ENCODE measurements around the gene S100A5. TPM values are rescaled to one million over a fixed set of nuclear protein-coding genes. Genes with fewer than 3 reads are reported as not detected.
"Not testable (repeated sequence)": the region's sequence is repeated elsewhere in the genome, so short reads cannot be mapped to it uniquely, and the experiment has no call there.

The S100A5 gene
- total RNA-seq, 4 donors from 2014 or later: not detected

- TF ChIP-seq POLR2A (IDR thresholded peaks at IDR 0.05): no peak
- TF ChIP-seq, protein P1, sequence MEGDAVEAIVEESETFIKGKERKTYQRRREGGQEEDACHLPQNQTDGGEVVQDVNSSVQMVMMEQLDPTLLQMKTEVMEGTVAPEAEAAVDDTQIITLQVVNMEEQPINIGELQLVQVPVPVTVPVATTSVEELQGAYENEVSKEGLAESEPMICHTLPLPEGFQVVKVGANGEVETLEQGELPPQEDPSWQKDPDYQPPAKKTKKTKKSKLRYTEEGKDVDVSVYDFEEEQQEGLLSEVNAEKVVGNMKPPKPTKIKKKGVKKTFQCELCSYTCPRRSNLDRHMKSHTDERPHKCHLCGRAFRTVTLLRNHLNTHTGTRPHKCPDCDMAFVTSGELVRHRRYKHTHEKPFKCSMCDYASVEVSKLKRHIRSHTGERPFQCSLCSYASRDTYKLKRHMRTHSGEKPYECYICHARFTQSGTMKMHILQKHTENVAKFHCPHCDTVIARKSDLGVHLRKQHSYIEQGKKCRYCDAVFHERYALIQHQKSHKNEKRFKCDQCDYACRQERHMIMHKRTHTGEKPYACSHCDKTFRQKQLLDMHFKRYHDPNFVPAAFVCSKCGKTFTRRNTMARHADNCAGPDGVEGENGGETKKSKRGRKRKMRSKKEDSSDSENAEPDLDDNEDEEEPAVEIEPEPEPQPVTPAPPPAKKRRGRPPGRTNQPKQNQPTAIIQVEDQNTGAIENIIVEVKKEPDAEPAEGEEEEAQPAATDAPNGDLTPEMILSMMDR (IDR thresholded peaks at IDR 0.05): no peak
- DNase-seq: no peak
- H3K9me3 ChIP-seq: no peaks in the 10 kb centered on the region
- no peak overlapping the region for H3K27ac ChIP-seq
- H3K4me3 ChIP-seq: no peak overlapping the region
- H3K36me3 ChIP-seq: no peaks in the 10 kb centered on the region
- no peaks in the 10 kb centered on the region for H3K27me3 ChIP-seq
- H3K4me1 ChIP-seq: peaks cover 0 to 6% (median 2%) of the 10 kb centered on the region in 4 donors
Observed at GRCh38 chr1:153527023-153527682, 13.6 kb downstream of the S100A5 start.

GRCh38 chr1:153526132-153526543, 14.6 kb downstream of the S100A5 start:
- H3K36me3 ChIP-seq: no peaks in the 10 kb centered on the region
- no peaks in the 10 kb centered on the region for H3K27me3 ChIP-seq
- H3K4me1 ChIP-seq: peaks cover 0 to under 1% (median 0%) of the 10 kb centered on the region in 4 donors
- TF ChIP-seq, protein P1 (IDR thresholded peaks at IDR 0.05): no peak
- no peak for TF ChIP-seq POLR2A (IDR thresholded peaks at IDR 0.05)
- no peak for DNase-seq
- no peak overlapping the region for H3K4me3 ChIP-seq
- H3K27ac ChIP-seq: no peak overlapping the region
- H3K9me3 ChIP-seq: no peaks in the 10 kb centered on the region

- no peaks in the 10 kb centered on the region for H3K27me3 ChIP-seq
- no peaks in the 10 kb centered on the region for H3K9me3 ChIP-seq
- peaks cover 0 to 7% (median 0%) of the 10 kb centered on the region in 4 donors for H3K4me1 ChIP-seq
- no peak overlapping the region for H3K27ac ChIP-seq
- no peak for DNase-seq
- H3K4me3 ChIP-seq: no peak overlapping the region
- TF ChIP-seq POLR2A (IDR thresholded peaks at IDR 0.05): no peak
- TF ChIP-seq, protein P1 (IDR thresholded peaks at IDR 0.05): no peak
- no peaks in the 10 kb centered on the region for H3K36me3 ChIP-seq
Observed at GRCh38 chr1:153525088-153525728, 15.5 kb downstream of the S100A5 start.

DNA sequence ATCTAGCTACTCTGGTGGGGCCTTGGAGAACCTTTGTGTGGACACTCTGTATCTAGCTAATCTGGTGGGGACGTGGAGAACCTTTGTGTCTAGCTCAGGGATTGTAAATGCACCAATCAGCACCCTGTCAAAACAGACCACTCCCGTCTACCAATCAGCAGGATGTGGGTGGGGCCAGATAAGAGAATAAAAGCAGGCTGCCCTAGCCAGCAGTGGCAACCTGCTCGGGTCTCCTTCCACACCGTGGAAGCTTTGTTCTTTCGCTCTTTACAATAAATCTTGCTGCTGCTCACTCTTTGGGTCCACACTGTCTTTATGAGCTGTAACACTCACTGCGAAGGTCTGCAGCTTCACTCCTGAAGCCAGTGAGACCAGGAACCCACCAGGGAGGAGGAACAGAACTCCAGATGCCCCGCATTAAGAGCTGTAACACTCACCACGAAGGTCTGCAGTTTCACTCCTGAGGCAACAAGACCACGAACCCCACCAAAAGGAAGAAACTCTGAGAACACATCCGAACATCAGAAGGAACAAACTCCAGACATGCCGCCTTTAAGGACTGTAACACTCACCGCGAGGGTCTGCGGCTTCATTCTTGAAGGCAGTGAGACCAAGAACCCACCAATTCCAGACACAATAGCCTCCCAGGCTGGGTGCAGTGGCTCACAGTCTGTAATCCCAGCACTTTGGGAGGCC, 18.2 kb downstream of the S100A5 start:
- DNase-seq, H3K36me3 ChIP-seq, H3K4me3 ChIP-seq, H3K27me3 ChIP-seq, H3K9me3 ChIP-seq, H3K4me1 ChIP-seq, H3K27ac ChIP-seq: not testable (repeated sequence)

DNA sequence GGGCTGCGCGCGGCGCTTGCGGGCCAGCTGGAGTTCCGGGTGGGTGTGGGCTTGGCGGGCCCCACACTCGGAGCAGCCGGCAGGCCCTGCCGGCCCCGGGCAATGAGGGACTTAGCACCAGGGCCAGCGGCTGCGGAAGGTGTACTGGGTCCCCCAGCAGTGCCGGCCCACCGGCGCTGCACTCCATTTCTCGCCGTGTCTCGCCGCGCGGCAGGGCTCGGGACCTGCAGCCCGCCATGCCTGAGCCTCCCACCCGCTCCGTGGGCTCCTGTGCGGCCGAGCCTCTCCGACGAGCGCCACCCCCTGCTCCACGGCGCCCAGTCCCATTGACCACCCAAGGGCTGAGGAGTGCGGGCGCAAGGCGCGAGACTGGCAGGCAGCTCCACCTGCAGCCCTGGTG, 18.9 kb downstream of the S100A5 start:
- not testable (repeated sequence) for H3K4me3 ChIP-seq, H3K4me1 ChIP-seq, H3K27me3 ChIP-seq, H3K9me3 ChIP-seq, DNase-seq, H3K27ac ChIP-seq, H3K36me3 ChIP-seq

DNA sequence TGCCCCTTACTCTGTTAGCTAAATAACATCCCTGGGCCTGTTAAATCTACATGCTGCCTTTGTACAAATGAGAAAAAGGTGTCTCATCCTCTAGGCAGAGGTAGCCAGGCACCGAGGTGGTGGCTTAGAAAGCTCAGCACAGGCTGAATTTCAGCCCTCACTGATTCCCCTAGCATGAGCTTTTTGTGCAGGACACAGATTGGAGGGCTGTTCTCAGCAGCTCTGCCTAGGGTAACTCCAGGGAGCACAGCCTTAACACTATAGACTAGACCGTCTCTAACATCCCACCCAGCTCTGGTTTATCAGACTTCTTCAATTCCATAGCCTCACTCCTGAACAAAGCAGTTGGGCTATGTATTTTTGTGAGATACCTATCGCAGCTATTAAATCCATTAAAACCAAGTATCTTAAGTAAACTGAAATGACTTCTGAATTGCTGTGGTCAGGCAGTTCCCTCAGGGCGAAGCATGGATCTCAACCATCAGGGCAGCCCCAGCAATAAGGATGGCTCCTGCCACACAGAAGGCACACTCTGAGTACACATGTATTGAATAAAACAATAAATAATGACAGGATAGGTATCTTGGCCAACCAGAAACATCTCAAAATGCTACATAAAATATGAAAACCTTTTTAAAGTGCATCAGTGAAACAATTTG, 19.8 kb downstream of the S100A5 start:
- H3K27ac ChIP-seq: peak overlapping the region in 3 of 4 donors; percentile 51 to 64 (median 58)

More for the DNA sequence above, 19.8 kb downstream of the S100A5 start:
- H3K9me3 ChIP-seq: no peaks in the 10 kb centered on the region
- H3K36me3 ChIP-seq: no peaks in the 10 kb centered on the region
- no peak for DNase-seq
- H3K4me3 ChIP-seq: no peak overlapping the region
- peaks cover 0 to 13% (median 0%) of the 10 kb centered on the region in 4 donors for H3K4me1 ChIP-seq
- no peaks in the 10 kb centered on the region for H3K27me3 ChIP-seq
- TF ChIP-seq POLR2A (IDR thresholded peaks at IDR 0.05): no peak
- TF ChIP-seq, protein P1 (IDR thresholded peaks at IDR 0.05): no peak
